Left ventricle myocardium inferior (tissue), 1 donor: Measurements from ENCODE around the gene NOTCH4. TPM values are rescaled to one million over a fixed set of nuclear protein-coding genes. Genes with fewer than 3 reads are reported as not detected.

Experiments used
- microRNA-seq: library from miRNA; unstranded; fragments of <30 nt; microRNA quantifications from one replicate; pipeline ENCODE4 v1.2.0, GENCODE V29; 2020
- total RNA-seq: library from RNA; stranded (reverse); fragmentation: NEBNext Ultra II Directional; extraction: Animal tissue kit (Norgen Biotek cat#: 25700); gene quantifications from one replicate; pipeline ENCODE4 v1.2.1, GENCODE V29; 2021
- donor health status: DM: no; HTN: yes; CAD: no; lungs with severe emphysema.

The NOTCH4 gene
- total RNA-seq, 1 donor from 2014 or later, result 23.0 TPM

Small RNA genes lying within 50 kb of the gene (microRNA-seq; reads per million reads assigned to microRNA genes)
- not detected for gene MIR6721
- gene MIR6833, result not detected

Other genes with a start within 250 kb of the NOTCH4 start
- 76.2 TPM for gene C4A, start 242.0 kb downstream of the NOTCH4 start, total RNA-seq
- 72.9 TPM for gene C4B, start 209.3 kb downstream of the NOTCH4 start, total RNA-seq
- 0.41 TPM for gene CYP21A2, start 185.7 kb downstream of the NOTCH4 start, total RNA-seq
- 73.0 TPM for gene TNXB, start 114.7 kb downstream of the NOTCH4 start, total RNA-seq
- gene ATF6B, start 95.8 kb downstream of the NOTCH4 start, total RNA-seq, result 29.1 TPM
- gene FKBPL, start 93.8 kb downstream of the NOTCH4 start, total RNA-seq, result 2.7 TPM
- 1.0 TPM for gene PRRT1, start 72.1 kb downstream of the NOTCH4 start, total RNA-seq
- 23.4 TPM for gene PPT2, start 69.9 kb downstream of the NOTCH4 start, total RNA-seq
- 9.2 TPM for gene EGFL8, start 59.5 kb downstream of the NOTCH4 start, total RNA-seq
- gene AGPAT1, start 48.0 kb downstream of the NOTCH4 start, total RNA-seq, result 43.0 TPM
- gene RNF5, start 45.7 kb downstream of the NOTCH4 start, total RNA-seq, result 76.0 TPM
- 1.8 TPM for gene AGER, start 39.8 kb downstream of the NOTCH4 start, total RNA-seq
- gene PBX2, start 33.9 kb downstream of the NOTCH4 start, total RNA-seq, result 36.5 TPM
- 5.0 TPM for gene GPSM3, start 31.4 kb downstream of the NOTCH4 start, total RNA-seq
- gene TSBP1, start 147.8 kb upstream of the NOTCH4 start, total RNA-seq, result not detected
- gene BTNL2, start 183.1 kb upstream of the NOTCH4 start, total RNA-seq, result not detected
- gene HLA-DRA, start 215.8 kb upstream of the NOTCH4 start, total RNA-seq, result 87.3 TPM